Measurements from ENCODE around the gene LAMTOR2.
A peak's percentile ranks its signal among the peaks of the same experiment; 100 is the strongest.

LAMTOR2 gene

GRCh38 chr1:156083800-156084790 is 29.5 kb downstream of the LAMTOR2 start:
- Histone ChIP-seq H3K9me3 (ENCODE audit: severe bottlenecking) (no peaks in the 10 kb centered on the region), H3K4me3 (ENCODE audit: low read depth, low read length) (peak overlapping the region; percentile 70), H3K27ac (peak overlapping the region; percentile 89), H3K27me3 (ENCODE audit: insufficient read depth, low read depth, severe bottlenecking) (no peaks in the 10 kb centered on the region), H3K36me3 (peaks cover 39% of the 10 kb centered on the region)
- TF ChIP-seq, protein P1, sequence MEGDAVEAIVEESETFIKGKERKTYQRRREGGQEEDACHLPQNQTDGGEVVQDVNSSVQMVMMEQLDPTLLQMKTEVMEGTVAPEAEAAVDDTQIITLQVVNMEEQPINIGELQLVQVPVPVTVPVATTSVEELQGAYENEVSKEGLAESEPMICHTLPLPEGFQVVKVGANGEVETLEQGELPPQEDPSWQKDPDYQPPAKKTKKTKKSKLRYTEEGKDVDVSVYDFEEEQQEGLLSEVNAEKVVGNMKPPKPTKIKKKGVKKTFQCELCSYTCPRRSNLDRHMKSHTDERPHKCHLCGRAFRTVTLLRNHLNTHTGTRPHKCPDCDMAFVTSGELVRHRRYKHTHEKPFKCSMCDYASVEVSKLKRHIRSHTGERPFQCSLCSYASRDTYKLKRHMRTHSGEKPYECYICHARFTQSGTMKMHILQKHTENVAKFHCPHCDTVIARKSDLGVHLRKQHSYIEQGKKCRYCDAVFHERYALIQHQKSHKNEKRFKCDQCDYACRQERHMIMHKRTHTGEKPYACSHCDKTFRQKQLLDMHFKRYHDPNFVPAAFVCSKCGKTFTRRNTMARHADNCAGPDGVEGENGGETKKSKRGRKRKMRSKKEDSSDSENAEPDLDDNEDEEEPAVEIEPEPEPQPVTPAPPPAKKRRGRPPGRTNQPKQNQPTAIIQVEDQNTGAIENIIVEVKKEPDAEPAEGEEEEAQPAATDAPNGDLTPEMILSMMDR (IDR thresholded peaks at IDR 0.05; ENCODE audit: low read depth, low read length) = no peak
- DNase-seq = no peak

DNA sequence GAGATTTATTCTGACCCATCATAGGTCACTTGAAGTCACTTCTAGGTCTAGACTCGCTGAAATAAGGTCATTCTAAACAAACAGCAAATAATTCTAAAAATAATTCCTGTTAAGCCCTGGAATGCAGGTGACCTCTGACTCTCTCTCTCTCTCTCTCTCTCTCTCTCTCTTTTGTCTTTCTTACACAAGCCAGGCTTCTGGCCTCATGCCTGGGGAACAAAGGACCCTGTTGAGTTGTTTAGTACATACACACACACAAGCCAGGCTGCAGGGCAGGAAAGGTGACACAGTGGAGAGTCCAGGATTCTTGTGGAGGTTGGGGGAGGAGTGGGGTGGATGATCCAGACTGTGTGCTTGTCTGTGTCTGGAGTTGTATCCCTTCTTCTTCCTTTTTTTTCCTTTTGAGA is 31.7 kb downstream of the LAMTOR2 start:
- no peak for DNase-seq
- TF ChIP-seq, protein P1 (IDR thresholded peaks at IDR 0.05; ENCODE audit: low read depth, low read length) = no peak
- H3K9me3 ChIP-seq (ENCODE audit: severe bottlenecking) = no peaks in the 10 kb centered on the region
- peaks cover 42% of the 10 kb centered on the region for H3K36me3 ChIP-seq
- H3K4me3 ChIP-seq (ENCODE audit: low read depth, low read length) = no peak overlapping the region
- no peaks in the 10 kb centered on the region for H3K27me3 ChIP-seq (ENCODE audit: insufficient read depth, low read depth, severe bottlenecking)
- H3K27ac ChIP-seq = peak overlapping the region; percentile 52

DNA sequence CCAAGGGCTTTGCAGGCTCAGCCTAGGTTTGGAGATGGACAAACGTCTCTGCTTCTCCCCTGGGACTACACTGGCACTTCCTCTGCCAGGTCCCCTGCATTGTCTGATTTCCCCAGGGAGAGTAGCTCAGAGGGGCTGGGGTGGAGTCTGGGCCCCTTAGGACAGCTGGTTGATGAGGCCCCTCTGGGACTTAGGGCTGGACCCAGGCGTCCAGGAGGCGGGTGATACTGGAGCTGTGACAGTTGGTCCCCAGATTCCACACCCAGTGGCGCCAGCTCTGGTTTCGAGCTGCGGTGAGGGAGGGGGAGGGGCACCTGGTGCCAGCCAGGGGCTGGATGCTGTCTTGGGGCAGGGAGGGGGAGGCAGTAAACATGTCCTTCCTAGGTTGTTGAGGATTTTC is 35.1 kb downstream of the LAMTOR2 start:
- TF ChIP-seq, protein P1 (IDR thresholded peaks at IDR 0.05; ENCODE audit: low read depth, low read length) = no peak
- Histone ChIP-seq H3K9me3 (ENCODE audit: severe bottlenecking) (no peaks in the 10 kb centered on the region), H3K27ac (peak overlapping the region; percentile 81), H3K36me3 (peaks cover 67% of the 10 kb centered on the region), H3K4me3 (ENCODE audit: low read depth, low read length) (no peak overlapping the region), H3K27me3 (ENCODE audit: insufficient read depth, low read depth, severe bottlenecking) (no peaks in the 10 kb centered on the region)
- DNase-seq = peak; percentile 89

- Histone ChIP-seq H3K9me3 (ENCODE audit: severe bottlenecking) (no peaks in the 10 kb centered on the region), H3K4me3 (ENCODE audit: low read depth, low read length) (no peak overlapping the region), H3K36me3 (peaks cover 64% of the 10 kb centered on the region), H3K27ac (peak overlapping the region; percentile 81), H3K27me3 (ENCODE audit: insufficient read depth, low read depth, severe bottlenecking) (no peaks in the 10 kb centered on the region)
- no peak for DNase-seq
- TF ChIP-seq, protein P1 (IDR thresholded peaks at IDR 0.05; ENCODE audit: low read depth, low read length) = no peak
Measured at GRCh38 chr1:156090138-156090839, 35.7 kb downstream of the LAMTOR2 start.

DNA sequence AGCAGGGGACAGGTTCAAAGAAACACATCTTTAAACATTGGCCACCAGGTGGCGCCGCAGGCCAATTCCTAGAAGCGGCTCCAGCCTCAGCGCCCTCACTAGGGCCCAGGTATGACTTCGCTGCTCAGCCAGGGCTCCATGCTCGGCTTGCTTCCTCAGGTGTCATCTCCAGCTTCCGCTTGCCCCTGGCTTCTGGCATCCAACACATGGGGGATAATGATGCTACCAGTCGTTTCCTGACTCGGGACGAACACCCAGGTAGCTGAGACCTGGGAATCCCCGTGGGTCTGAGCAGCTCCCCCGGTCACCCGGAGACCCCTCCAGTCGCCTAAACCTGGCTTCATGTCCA is 36.2 kb downstream of the LAMTOR2 start:
- Histone ChIP-seq H3K27me3 (ENCODE audit: insufficient read depth, low read depth, severe bottlenecking) (no peaks in the 10 kb centered on the region), H3K36me3 (peaks cover 63% of the 10 kb centered on the region), H3K4me3 (ENCODE audit: low read depth, low read length) (no peak overlapping the region), H3K27ac (peak overlapping the region; percentile 81), H3K9me3 (ENCODE audit: severe bottlenecking) (no peaks in the 10 kb centered on the region)
- peak; percentile 96 for DNase-seq
- TF ChIP-seq, protein P1 (IDR thresholded peaks at IDR 0.05; ENCODE audit: low read depth, low read length) = peak; percentile 98
